K562 (cell line): ENCODE data around the gene SRP54. TPM values are rescaled to one million over a fixed set of nuclear protein-coding genes. Genes with fewer than 3 reads are reported as not detected.

Source experiments
- ASH1L ChIP-seq: fragments of 450-650 bp; IDR thresholded peaks from 2 replicates; pipeline ENCODE4 v1.6.1; 2018; ENCODE audit warnings: borderline replicate concordance, mild to moderate bottlenecking, low read depth; ENCODE audit not compliant: partially characterized antibody
- MCM3 ChIP-seq: fragments of 450-650 bp; IDR thresholded peaks from 2 replicates; pipeline ENCODE4 v1.6.1; 2016
- TCF7 ChIP-seq: sonication (generic); IDR thresholded peaks from 2 replicates; pipeline ENCODE4 v1.6.1; 2016; ENCODE audit warnings: antibody characterized with exemption, borderline replicate concordance
- ZNF830 ChIP-seq: fragments of 250-450 bp; sonication (Bioruptor Pico); IDR thresholded peaks from 2 replicates; pipeline ENCODE4 v1.5.0; 2021; ENCODE audit warnings: mild to moderate bottlenecking
- polyA plus RNA-seq, 8 experiments: library from polyadenylated mRNA; depleted of rRNA in 4 of 8; stranded (reverse) in 5 of 8; unstranded in 3 of 8; fragments of >200 nt; fragmentation: Nextera tagmentation in 2 of 8; fragmentation: Illumina TruSeq in 1 of 8; extraction: Ambion mirVana in 2 of 8; extraction: Trizol in 1 of 8; gene quantifications; 2 replicates each; pipeline versions ENCODE4 v1.2.1 to v1.2.3, GENCODE V29; 2011 to 2014; ENCODE audit warnings: inconsistent platforms in 1 of 8, missing spikeins in 1 of 8
- total RNA-seq, 7 experiments: library from RNA; depleted of rRNA in 6 of 7; stranded (reverse); fragments of >200 nt in 6 of 7; fragmentation: Illumina TruSeq in 2 of 7; extraction: Trizol in 2 of 7; gene quantifications; 2 replicates each; pipeline versions ENCODE4 v1.2.1 to v1.2.3, GENCODE V29; 2011 to 2021; ENCODE audit warnings: low replicate concordance in 1 of 7
- TF ChIP-seq, protein P1 (sequence below): fragments of 200-600 bp; sonication (generic); IDR thresholded peaks from one replicate; pipeline ENCODE4 v1.6.1; 2012; ENCODE audit warnings: mild to moderate bottlenecking, low read depth, low read length, inconsistent platforms
- TF ChIP-seq, protein P2 (sequence below): sonication (generic); formaldehyde crosslinking; IDR thresholded peaks from 2 replicates; pipeline ENCODE4 v1.8.0; 2022; ENCODE audit warnings: mild to moderate bottlenecking, missing genetic modification reagents

Gene SRP54
- total and polyA plus RNA-seq, 9 of the 15 experiments (the other 6 are each of a cell fraction or from before 2014, with no cell fraction given), result 28.6 to 69.8 (median 51.7) TPM

DNA sequence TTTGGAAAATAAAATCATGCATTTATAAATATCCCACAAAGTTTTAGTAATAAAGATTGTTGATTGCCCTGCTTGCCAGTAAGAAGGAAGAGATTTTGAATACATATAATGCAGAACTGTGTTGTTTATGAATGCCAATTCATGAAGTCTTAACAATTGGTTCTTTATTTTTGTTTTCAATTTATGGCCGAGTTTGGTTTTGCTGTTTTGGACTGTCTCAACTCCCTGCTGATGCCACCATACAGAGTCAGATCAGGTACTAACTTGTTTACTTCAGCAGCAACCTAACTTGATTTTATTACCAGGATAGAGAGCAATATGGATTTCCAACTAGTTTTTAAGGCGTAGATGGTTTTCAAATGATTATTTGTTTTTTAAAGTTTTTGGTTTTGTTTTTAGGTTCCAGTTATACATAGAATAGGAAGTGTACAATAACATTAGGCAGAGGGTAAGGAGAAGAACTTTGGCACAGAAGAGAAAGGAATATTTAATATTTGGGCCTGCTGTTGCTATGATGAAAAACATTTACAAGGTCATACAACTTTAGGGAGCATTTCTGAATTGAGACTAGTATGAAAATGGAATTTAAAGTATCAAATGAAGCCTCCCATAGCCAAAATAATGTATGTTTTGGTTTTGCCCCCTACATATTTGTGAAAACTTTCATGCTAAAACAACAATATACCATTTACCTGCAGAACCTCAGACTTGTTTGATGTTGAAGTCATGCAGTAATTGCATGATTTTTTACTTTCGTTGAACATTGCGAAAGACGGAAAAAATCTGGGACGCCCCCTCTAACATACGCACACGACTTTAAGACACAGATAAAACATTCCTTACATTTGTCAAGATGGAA is 62.4 kb downstream of the SRP54 start (continued):
- TF ChIP-seq, protein P1, sequence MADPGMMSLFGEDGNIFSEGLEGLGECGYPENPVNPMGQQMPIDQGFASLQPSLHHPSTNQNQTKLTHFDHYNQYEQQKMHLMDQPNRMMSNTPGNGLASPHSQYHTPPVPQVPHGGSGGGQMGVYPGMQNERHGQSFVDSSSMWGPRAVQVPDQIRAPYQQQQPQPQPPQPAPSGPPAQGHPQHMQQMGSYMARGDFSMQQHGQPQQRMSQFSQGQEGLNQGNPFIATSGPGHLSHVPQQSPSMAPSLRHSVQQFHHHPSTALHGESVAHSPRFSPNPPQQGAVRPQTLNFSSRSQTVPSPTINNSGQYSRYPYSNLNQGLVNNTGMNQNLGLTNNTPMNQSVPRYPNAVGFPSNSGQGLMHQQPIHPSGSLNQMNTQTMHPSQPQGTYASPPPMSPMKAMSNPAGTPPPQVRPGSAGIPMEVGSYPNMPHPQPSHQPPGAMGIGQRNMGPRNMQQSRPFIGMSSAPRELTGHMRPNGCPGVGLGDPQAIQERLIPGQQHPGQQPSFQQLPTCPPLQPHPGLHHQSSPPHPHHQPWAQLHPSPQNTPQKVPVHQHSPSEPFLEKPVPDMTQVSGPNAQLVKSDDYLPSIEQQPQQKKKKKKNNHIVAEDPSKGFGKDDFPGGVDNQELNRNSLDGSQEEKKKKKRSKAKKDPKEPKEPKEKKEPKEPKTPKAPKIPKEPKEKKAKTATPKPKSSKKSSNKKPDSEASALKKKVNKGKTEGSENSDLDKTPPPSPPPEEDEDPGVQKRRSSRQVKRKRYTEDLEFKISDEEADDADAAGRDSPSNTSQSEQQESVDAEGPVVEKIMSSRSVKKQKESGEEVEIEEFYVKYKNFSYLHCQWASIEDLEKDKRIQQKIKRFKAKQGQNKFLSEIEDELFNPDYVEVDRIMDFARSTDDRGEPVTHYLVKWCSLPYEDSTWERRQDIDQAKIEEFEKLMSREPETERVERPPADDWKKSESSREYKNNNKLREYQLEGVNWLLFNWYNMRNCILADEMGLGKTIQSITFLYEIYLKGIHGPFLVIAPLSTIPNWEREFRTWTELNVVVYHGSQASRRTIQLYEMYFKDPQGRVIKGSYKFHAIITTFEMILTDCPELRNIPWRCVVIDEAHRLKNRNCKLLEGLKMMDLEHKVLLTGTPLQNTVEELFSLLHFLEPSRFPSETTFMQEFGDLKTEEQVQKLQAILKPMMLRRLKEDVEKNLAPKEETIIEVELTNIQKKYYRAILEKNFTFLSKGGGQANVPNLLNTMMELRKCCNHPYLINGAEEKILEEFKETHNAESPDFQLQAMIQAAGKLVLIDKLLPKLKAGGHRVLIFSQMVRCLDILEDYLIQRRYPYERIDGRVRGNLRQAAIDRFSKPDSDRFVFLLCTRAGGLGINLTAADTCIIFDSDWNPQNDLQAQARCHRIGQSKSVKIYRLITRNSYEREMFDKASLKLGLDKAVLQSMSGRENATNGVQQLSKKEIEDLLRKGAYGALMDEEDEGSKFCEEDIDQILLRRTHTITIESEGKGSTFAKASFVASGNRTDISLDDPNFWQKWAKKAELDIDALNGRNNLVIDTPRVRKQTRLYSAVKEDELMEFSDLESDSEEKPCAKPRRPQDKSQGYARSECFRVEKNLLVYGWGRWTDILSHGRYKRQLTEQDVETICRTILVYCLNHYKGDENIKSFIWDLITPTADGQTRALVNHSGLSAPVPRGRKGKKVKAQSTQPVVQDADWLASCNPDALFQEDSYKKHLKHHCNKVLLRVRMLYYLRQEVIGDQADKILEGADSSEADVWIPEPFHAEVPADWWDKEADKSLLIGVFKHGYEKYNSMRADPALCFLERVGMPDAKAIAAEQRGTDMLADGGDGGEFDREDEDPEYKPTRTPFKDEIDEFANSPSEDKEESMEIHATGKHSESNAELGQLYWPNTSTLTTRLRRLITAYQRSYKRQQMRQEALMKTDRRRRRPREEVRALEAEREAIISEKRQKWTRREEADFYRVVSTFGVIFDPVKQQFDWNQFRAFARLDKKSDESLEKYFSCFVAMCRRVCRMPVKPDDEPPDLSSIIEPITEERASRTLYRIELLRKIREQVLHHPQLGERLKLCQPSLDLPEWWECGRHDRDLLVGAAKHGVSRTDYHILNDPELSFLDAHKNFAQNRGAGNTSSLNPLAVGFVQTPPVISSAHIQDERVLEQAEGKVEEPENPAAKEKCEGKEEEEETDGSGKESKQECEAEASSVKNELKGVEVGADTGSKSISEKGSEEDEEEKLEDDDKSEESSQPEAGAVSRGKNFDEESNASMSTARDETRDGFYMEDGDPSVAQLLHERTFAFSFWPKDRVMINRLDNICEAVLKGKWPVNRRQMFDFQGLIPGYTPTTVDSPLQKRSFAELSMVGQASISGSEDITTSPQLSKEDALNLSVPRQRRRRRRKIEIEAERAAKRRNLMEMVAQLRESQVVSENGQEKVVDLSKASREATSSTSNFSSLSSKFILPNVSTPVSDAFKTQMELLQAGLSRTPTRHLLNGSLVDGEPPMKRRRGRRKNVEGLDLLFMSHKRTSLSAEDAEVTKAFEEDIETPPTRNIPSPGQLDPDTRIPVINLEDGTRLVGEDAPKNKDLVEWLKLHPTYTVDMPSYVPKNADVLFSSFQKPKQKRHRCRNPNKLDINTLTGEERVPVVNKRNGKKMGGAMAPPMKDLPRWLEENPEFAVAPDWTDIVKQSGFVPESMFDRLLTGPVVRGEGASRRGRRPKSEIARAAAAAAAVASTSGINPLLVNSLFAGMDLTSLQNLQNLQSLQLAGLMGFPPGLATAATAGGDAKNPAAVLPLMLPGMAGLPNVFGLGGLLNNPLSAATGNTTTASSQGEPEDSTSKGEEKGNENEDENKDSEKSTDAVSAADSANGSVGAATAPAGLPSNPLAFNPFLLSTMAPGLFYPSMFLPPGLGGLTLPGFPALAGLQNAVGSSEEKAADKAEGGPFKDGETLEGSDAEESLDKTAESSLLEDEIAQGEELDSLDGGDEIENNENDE, result no peak
- TF ChIP-seq ASH1L (no peak), TCF7 (no peak), ZNF830 (CRISPR knock-in tag) (no peak), MCM3 (no peak)
- TF ChIP-seq, protein P2, sequence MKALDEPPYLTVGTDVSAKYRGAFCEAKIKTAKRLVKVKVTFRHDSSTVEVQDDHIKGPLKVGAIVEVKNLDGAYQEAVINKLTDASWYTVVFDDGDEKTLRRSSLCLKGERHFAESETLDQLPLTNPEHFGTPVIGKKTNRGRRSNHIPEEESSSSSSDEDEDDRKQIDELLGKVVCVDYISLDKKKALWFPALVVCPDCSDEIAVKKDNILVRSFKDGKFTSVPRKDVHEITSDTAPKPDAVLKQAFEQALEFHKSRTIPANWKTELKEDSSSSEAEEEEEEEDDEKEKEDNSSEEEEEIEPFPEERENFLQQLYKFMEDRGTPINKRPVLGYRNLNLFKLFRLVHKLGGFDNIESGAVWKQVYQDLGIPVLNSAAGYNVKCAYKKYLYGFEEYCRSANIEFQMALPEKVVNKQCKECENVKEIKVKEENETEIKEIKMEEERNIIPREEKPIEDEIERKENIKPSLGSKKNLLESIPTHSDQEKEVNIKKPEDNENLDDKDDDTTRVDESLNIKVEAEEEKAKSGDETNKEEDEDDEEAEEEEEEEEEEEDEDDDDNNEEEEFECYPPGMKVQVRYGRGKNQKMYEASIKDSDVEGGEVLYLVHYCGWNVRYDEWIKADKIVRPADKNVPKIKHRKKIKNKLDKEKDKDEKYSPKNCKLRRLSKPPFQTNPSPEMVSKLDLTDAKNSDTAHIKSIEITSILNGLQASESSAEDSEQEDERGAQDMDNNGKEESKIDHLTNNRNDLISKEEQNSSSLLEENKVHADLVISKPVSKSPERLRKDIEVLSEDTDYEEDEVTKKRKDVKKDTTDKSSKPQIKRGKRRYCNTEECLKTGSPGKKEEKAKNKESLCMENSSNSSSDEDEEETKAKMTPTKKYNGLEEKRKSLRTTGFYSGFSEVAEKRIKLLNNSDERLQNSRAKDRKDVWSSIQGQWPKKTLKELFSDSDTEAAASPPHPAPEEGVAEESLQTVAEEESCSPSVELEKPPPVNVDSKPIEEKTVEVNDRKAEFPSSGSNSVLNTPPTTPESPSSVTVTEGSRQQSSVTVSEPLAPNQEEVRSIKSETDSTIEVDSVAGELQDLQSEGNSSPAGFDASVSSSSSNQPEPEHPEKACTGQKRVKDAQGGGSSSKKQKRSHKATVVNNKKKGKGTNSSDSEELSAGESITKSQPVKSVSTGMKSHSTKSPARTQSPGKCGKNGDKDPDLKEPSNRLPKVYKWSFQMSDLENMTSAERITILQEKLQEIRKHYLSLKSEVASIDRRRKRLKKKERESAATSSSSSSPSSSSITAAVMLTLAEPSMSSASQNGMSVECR (CRISPR knock-in tag), result no peak
